PFSK-1 (cell line): Measurements from ENCODE around the gene DPYSL3.

Experiments used
- POLR2AphosphoS5 ChIP-seq: IDR thresholded peaks from 2 replicates; pipeline ENCODE4 v1.6.1; 2012; ENCODE audit warnings: low read depth, mild to moderate bottlenecking, control low read depth, low read length, moderate library complexity
- REST ChIP-seq, 2 experiments: IDR thresholded peaks; 2 replicates each; pipeline versions ENCODE4 v1.6.1 to v1.8.0; 2011 to 2012; ENCODE audit warnings: low read depth in 2 of 2, low read length in 2 of 2, control low read depth in 1 of 2, inconsistent platforms in 1 of 2, mild to moderate bottlenecking in 1 of 2, moderate library complexity in 1 of 2; ENCODE audit not compliant: insufficient read depth in 1 of 2
- TAF1 ChIP-seq: IDR thresholded peaks from 2 replicates; pipeline ENCODE4 v1.6.1; 2012; ENCODE audit warnings: low read length, control low read depth, borderline replicate concordance; ENCODE audit not compliant: insufficient read depth

- TF ChIP-seq POLR2AphosphoS5 = no peak
- TF ChIP-seq REST (IDR thresholded peaks at IDR 0.05; ENCODE audit: insufficient read depth in 1 of 2, low read depth in 2 of 2, low read length in 2 of 2) = no peak
- no peak for TF ChIP-seq TAF1
These were observed 100.9 kb downstream of the DPYSL3 start for GRCh38 chr5:147408980-147409379.
